MM.1S (cell line): ENCODE measurements around the gene FAM131A.

Experiments
- DNase-seq: peaks from one replicate; pipeline ENCODE4 v3.0.0-alpha.2; 2015
- H2AFZ ChIP-seq: fragments of 300-600 bp; sonication (generic); 2 replicates; pipeline ENCODE4 v1.6.0; 2016; ENCODE audit warnings: antibody characterized with exemption, low read length
- H3F3A ChIP-seq: fragments of 300-600 bp; sonication (generic); 2 replicates; pipeline ENCODE4 v1.6.1; 2016; ENCODE audit warnings: mild to moderate bottlenecking, antibody characterized with exemption, low read length, moderate library complexity, mixed read lengths; ENCODE audit not compliant: insufficient read depth
- H3K27ac ChIP-seq: fragments of 300-600 bp; sonication (generic); 2 replicates; pipeline ENCODE4 v1.5.1; 2016; ENCODE audit warnings: mild to moderate bottlenecking, low read length
- H3K27me3 ChIP-seq: fragments of 300-600 bp; sonication (generic); replicated peaks from 2 replicates; pipeline ENCODE4 v1.6.0; 2016; ENCODE audit warnings: low read length; ENCODE audit not compliant: insufficient read depth
- H3K36me3 ChIP-seq: fragments of 300-600 bp; sonication (generic); replicated peaks from 2 replicates; pipeline ENCODE4 v1.6.1; 2016; ENCODE audit warnings: mild to moderate bottlenecking, low read length, mixed read lengths; ENCODE audit not compliant: insufficient read depth
- H3K4me1 ChIP-seq: fragments of 300-600 bp; sonication (generic); 2 replicates; pipeline ENCODE4 v1.6.1; 2016; ENCODE audit warnings: low read length, mixed read lengths
- H3K4me2 ChIP-seq: fragments of 300-600 bp; sonication (generic); 2 replicates; pipeline ENCODE4 v1.6.0; 2016; ENCODE audit warnings: low read depth, low read length
- H3K4me3 ChIP-seq: fragments of 300-600 bp; sonication (generic); 2 replicates; pipeline ENCODE4 v1.5.1; 2016; ENCODE audit warnings: low read length, mixed read lengths
- H3K79me2 ChIP-seq: fragments of 300-600 bp; sonication (generic); 2 replicates; pipeline ENCODE4 v1.6.1; 2016; ENCODE audit warnings: mixed run types, low read length, mixed read lengths
- H3K9ac ChIP-seq: fragments of 300-600 bp; sonication (generic); 2 replicates; pipeline ENCODE4 v1.6.1; 2016; ENCODE audit warnings: low read length, mixed read lengths
- H3K9me2 ChIP-seq: fragments of 300-600 bp; sonication (generic); replicated peaks from 2 replicates; pipeline ENCODE4 v1.6.1; 2016; ENCODE audit warnings: mild to moderate bottlenecking, low read length, mixed read lengths; ENCODE audit not compliant: insufficient read depth
- H3K9me3 ChIP-seq: fragments of 300-600 bp; sonication (generic); replicated peaks from 2 replicates; pipeline ENCODE4 v1.6.1; 2016; ENCODE audit warnings: mild to moderate bottlenecking, low read length, mixed read lengths; ENCODE audit not compliant: insufficient read depth
- H4K20me1 ChIP-seq: fragments of 300-600 bp; sonication (generic); 2 replicates; pipeline ENCODE4 v1.6.1; 2016; ENCODE audit warnings: mild to moderate bottlenecking, low read length, moderate library complexity, mixed read lengths; ENCODE audit not compliant: insufficient read depth
- EZH2 ChIP-seq: fragments of 300-600 bp; sonication (generic); optimal IDR thresholded peaks from 2 replicates; pipeline ENCODE3; 2017; ENCODE audit warnings: low read depth, mild to moderate bottlenecking, antibody characterized with exemption, low read length, mixed read lengths
- EZH2phosphoT487 ChIP-seq: fragments of 300-600 bp; sonication (generic); IDR thresholded peaks from 2 replicates; pipeline ENCODE4 v1.6.1; 2018; ENCODE audit warnings: antibody characterized with exemption, low read length
- TF ChIP-seq, protein P1 (sequence below): fragments of 300-600 bp; sonication (generic); IDR thresholded peaks from 2 replicates; pipeline ENCODE4 v1.5.1; 2016; ENCODE audit warnings: antibody characterized with exemption, low read length, mixed read lengths

The FAM131A gene

DNA sequence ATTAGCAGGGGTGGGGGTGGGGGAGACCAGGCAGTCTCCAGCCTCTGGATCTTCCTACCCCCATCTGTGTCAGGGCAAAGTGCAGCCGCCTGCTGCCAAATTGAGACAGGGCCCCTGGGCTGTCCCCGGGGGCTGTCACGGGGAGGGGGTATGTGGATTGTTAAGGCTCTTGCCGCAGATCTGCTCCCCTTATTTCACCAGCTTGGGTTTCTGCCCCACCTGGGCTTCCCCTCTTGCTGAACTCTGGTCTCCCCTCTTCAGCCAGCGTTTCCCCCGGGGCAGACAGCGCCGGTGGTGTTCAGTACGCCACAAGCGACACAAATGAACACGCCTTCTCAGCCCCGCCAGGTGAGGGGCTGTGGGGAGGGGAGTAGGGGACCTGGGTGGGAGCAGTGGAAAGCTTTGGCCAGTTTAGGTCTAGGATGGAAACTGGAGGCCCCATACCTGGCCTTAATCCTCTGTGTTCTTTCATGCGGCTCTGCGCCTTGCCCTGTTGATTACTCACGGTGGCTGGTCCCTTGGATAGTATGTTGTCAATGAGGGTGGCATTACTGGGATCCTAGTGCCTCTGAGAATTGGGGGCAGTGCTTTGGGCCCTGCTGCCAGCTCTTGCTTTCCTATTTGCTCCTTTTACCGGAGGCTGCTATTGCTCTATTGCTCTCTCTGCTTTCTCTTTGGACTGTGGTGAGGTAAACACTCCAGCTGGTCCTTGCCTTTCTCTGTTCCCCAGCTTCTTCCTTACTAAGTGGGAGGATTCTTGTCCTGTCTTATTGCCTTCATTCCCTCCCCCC, 21.3 kb upstream of the FAM131A start:
- H3K9me3 ChIP-seq = no peaks in the 10 kb centered on the region
- no peak overlapping the region for H3K27ac ChIP-seq
- H3K4me2 ChIP-seq = peak overlapping the region; percentile 77
- H3K9me2 ChIP-seq = no peaks in the 10 kb centered on the region
- no peaks in the 10 kb centered on the region for H3K27me3 ChIP-seq
- H3K36me3 ChIP-seq = peaks cover 18% of the 10 kb centered on the region; the same call in 1 of the 2 replicates
- H3F3A ChIP-seq = peaks cover 10% of the 10 kb centered on the region
- H3K4me1 ChIP-seq = peaks cover 9% of the 10 kb centered on the region; the same call in 1 of the 2 replicates
- peak overlapping the region; percentile 95 for H3K4me3 ChIP-seq
- peaks cover 52% of the 10 kb centered on the region for H4K20me1 ChIP-seq
- no peak for DNase-seq
- peaks cover 65% of the 10 kb centered on the region for H3K79me2 ChIP-seq
- H2AFZ ChIP-seq = no peak overlapping the region
- peak overlapping the region; percentile 96 for H3K9ac ChIP-seq
- no peak for TF ChIP-seq EZH2

DNA sequence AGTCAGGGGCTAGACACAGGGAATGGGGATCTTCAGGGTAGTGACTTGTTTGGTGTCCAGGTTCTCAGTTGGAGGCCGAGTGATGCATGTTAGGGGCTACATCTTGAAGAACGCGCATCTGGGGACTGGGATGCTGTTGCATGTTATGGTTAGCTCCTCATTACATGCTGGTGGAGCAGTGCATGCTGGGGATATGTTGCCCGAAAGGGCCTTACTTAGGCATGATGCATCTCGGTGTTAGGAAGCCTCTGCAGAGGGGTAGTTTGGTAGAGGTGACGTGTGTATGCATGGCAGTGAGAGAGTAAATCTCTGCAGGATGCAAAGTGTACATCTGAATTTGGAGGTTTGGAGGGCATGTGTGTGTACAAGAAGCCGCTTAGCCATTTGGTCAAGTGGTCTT, 20.6 kb upstream of the FAM131A start:
- Histone ChIP-seq H3K9me2 (no peaks in the 10 kb centered on the region), H3K4me2 (peak overlapping the region; percentile 77), H3K4me3 (0 out of 2 replicates have a peak overlapping the region, but pooled peaks have one; percentile 95), H3F3A (peaks cover 3% of the 10 kb centered on the region), H3K79me2 (peaks cover 72% of the 10 kb centered on the region), H3K36me3 (peaks cover 26% of the 10 kb centered on the region), H3K4me1 (peaks cover 9% of the 10 kb centered on the region; the same call in 1 of the 2 replicates), H3K27me3 (no peaks in the 10 kb centered on the region), H4K20me1 (peaks cover 55% of the 10 kb centered on the region), H3K27ac (no peak overlapping the region), H2AFZ (no peak overlapping the region), H3K9ac (peak overlapping the region; percentile 96; the same call in 1 of the 2 replicates), H3K9me3 (no peaks in the 10 kb centered on the region)
- TF ChIP-seq, protein P1, sequence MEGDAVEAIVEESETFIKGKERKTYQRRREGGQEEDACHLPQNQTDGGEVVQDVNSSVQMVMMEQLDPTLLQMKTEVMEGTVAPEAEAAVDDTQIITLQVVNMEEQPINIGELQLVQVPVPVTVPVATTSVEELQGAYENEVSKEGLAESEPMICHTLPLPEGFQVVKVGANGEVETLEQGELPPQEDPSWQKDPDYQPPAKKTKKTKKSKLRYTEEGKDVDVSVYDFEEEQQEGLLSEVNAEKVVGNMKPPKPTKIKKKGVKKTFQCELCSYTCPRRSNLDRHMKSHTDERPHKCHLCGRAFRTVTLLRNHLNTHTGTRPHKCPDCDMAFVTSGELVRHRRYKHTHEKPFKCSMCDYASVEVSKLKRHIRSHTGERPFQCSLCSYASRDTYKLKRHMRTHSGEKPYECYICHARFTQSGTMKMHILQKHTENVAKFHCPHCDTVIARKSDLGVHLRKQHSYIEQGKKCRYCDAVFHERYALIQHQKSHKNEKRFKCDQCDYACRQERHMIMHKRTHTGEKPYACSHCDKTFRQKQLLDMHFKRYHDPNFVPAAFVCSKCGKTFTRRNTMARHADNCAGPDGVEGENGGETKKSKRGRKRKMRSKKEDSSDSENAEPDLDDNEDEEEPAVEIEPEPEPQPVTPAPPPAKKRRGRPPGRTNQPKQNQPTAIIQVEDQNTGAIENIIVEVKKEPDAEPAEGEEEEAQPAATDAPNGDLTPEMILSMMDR = no peak
- TF ChIP-seq EZH2 (no peak), EZH2phosphoT487 (no peak)
- DNase-seq = no peak

DNA sequence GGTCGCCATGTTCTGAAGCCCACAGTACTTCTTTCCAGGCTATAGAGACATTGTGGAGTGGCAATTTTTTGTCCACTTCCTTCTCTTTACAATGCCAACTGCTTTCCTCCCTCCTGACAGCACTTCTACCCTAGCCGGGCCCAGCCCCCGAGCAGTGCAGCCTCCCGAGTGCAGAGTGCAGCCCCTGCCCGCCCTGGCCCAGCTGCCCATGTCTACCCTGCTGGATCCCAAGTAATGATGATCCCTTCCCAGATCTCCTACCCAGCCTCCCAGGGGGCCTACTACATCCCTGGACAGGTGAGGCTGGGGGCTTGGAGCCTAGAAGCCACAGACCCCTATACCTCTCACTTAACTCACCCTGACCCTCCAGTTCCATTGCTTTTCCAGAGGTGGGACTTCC, 20.2 kb upstream of the FAM131A start:
- Histone ChIP-seq H3K27me3 (no peaks in the 10 kb centered on the region), H3K9me3 (no peaks in the 10 kb centered on the region), H2AFZ (no peak overlapping the region), H3K9ac (no peak overlapping the region), H3K36me3 (peaks cover 29% of the 10 kb centered on the region), H3F3A (no peaks in the 10 kb centered on the region; the same call in 1 of the 2 replicates), H3K4me3 (0 out of 2 replicates have a peak overlapping the region, but pooled peaks have one; percentile 95), H3K27ac (no peak overlapping the region), H3K9me2 (no peaks in the 10 kb centered on the region), H3K4me2 (peak overlapping the region; percentile 77; the same call in 1 of the 2 replicates), H3K4me1 (peaks cover 9% of the 10 kb centered on the region; the same call in 1 of the 2 replicates), H3K79me2 (peaks cover 76% of the 10 kb centered on the region), H4K20me1 (peaks cover 55% of the 10 kb centered on the region)
- TF ChIP-seq EZH2phosphoT487 (no peak), EZH2 (no peak)
- TF ChIP-seq, protein P1 = no peak
- no peak for DNase-seq

DNA sequence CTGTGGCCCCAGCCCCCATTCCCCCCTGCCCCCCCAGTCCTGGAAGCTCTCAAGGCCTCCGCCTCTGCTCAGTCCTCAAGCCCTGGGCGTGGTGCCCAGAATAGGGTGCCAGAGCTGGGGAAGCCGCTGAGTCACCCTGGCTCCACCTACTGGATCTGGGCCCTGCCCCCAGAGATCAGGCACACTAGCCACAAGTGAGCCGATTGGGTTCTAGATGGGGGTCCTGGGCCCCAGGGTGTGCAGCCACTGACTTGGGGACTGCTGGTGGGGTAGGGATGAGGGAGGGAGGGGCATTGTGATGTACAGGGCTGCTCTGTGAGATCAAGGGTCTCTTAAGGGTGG, 17.3 kb upstream of the FAM131A start:
- H3K4me1 ChIP-seq = peaks cover 9% of the 10 kb centered on the region; the same call in 1 of the 2 replicates
- no peak overlapping the region for H3K4me2 ChIP-seq
- no peaks in the 10 kb centered on the region for H3K27me3 ChIP-seq
- peaks cover 56% of the 10 kb centered on the region for H3K36me3 ChIP-seq
- no peaks in the 10 kb centered on the region for H3K9me3 ChIP-seq
- DNase-seq = no peak
- no peaks in the 10 kb centered on the region for H3F3A ChIP-seq
- H3K79me2 ChIP-seq = peaks cover 99% of the 10 kb centered on the region
- H3K9ac ChIP-seq = no peak overlapping the region
- peaks cover 55% of the 10 kb centered on the region for H4K20me1 ChIP-seq
- no peak for TF ChIP-seq EZH2phosphoT487
- H3K27ac ChIP-seq = no peak overlapping the region
- no peak overlapping the region for H3K4me3 ChIP-seq
- no peaks in the 10 kb centered on the region for H3K9me2 ChIP-seq
- H2AFZ ChIP-seq = no peak overlapping the region
